GM12865 (cell line): ENCODE measurements around the gene ARAP1.

Experiments used
- DNase-seq: peaks from one replicate; pipeline ENCODE4 v3.0.0; 2010; ENCODE audit warnings: low read depth
- H3K4me3 ChIP-seq: 2 replicates; pipeline ENCODE4 v1.5.1; 2011; ENCODE audit warnings: mild to moderate bottlenecking, low read depth, low read length, control low read depth
- TF ChIP-seq, protein P1 (sequence below): IDR thresholded peaks from 2 replicates; pipeline ENCODE4 v1.5.1; 2011; ENCODE audit warnings: low read length, control low read depth, low read depth, inconsistent platforms; ENCODE audit not compliant: insufficient read depth; ENCODE audit errors: missing control alignments

Gene ARAP1

DNA sequence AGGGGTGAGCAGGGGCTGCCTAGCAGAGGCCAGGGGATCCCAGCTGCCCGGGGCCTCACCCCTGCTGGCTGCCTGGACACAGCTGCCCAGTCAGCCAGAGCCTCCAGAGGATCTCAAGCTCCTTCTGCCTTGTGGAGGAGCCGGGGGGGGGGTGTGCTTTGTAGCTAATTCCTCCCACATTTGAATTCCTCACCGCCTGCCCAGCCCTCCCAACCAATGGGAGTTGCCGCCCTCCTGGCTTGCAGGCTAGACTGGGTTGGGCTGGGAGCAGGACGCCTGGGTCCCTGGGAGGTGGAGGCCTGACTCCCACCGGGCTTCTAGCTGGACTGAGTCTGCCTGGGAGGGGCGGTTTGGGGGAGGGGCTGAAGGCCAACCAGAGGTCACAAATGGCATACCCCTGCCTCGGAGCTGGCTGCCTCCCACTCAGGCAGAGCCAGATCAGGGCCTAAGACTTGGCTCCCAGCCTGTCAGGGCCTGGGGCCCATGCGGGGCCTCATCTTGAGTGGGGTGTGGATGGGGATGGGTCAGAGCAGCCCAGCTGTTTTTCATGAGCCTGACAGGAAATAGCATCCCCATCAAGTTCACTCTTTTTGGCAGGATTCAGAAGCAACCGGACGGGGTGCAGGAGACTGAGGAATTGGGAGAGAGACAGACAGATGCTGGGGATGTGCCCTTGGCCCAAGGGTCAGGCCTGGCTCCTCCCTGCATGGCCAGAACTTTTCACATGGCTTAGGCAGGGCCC is 48.8 kb downstream of the ARAP1 start:
- DNase-seq = no peak
- no peak overlapping the region for H3K4me3 ChIP-seq
- TF ChIP-seq, protein P1, sequence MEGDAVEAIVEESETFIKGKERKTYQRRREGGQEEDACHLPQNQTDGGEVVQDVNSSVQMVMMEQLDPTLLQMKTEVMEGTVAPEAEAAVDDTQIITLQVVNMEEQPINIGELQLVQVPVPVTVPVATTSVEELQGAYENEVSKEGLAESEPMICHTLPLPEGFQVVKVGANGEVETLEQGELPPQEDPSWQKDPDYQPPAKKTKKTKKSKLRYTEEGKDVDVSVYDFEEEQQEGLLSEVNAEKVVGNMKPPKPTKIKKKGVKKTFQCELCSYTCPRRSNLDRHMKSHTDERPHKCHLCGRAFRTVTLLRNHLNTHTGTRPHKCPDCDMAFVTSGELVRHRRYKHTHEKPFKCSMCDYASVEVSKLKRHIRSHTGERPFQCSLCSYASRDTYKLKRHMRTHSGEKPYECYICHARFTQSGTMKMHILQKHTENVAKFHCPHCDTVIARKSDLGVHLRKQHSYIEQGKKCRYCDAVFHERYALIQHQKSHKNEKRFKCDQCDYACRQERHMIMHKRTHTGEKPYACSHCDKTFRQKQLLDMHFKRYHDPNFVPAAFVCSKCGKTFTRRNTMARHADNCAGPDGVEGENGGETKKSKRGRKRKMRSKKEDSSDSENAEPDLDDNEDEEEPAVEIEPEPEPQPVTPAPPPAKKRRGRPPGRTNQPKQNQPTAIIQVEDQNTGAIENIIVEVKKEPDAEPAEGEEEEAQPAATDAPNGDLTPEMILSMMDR = no peak

DNA sequence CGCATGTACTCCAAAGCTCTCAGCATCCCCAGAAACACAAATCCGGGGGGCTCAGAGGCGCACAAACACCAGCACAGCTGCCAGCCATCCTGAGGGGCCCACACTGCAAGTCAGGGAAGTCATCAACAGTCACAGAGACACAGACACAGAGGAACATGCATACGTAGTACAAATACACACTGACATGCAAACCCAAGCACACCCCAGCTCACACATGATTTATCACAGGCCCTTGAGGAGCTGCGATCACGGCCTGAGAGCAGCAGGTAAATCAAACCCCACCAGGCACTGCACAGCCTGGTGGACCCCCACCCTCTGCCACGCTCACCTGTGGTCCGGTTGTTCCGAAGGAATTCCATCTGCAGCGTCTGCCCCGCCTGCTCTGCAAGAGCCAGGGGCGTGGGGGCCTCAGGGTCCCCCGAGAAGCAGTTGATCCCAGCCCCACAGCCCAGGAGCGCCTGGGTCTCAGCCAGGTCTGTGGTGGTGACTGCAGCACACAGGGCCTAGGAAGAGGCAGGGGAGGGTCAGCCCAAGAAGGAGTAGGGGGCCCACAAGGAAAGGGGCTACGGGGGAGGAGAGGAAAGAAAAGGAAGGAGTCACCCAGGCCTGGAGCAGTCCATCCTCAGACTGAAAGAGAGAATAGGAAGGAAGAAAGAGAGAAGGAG is 49.5 kb downstream of the ARAP1 start:
- no peak overlapping the region for H3K4me3 ChIP-seq
- TF ChIP-seq, protein P1 = no peak
- DNase-seq = no peak

DNA sequence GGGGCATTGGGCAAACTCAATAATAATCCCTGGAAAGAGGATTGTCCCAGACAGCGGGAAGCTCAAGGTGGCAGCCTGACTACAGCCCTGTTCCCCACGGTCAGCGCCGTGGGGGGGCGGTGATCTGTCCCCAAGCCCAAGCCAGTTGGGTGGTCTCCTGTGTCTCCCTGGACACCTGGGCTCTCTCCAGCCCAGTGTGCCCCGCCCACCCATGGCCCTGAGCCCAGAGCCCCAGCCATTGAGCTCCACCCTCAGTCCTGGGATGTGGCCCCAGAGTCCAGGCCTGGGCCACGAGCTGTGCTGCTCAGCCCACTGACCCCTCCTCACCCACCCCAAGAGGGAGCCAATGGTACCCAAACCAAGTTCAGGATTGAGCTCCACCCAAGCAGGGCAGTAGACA is 50.1 kb downstream of the ARAP1 start:
- no peak overlapping the region for H3K4me3 ChIP-seq
- DNase-seq = no peak
- TF ChIP-seq, protein P1 = no peak

DNA sequence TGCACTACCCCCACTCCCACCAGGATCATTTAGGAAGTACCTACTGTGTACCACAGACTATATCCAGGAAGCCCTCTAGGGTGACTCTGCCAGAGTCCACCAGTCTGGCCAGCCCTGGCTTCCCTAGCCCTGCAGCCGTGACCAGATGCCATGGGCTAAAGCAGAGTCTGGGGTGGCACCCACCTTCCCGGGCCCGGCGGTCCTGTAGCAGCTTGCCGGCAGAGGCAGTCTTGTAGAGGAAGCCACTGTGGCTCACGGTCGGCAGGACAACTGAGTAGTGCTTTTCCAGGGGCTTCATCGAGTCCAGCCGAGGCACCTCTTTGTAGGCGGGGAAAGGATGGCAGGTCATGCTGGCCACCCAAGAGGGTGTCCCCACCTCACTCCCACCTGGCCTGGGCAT is 50.7 kb downstream of the ARAP1 start:
- DNase-seq = no peak
- no peak overlapping the region for H3K4me3 ChIP-seq
- TF ChIP-seq, protein P1 = no peak

DNA sequence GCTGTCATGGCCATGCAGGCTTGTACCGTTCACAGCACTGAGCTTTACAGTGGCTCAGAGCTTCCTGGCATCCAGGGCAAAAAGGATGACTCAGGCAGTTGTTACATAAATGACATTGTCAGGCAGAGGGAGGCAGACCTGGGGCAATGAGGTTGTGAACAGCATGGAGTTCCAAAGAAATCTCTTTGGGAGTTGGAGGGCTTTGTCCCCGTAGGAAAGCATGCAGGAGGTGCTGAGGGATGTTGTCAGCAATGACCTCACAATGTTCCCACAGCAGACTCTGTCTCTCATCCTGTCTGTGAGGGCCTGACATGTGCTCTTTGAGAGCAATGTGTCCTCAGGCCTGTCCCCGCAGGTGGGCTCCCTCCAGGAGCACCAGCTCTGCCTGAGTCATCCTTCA is 52.1 kb downstream of the ARAP1 start:
- TF ChIP-seq, protein P1 = no peak
- DNase-seq = no peak
- H3K4me3 ChIP-seq = no peak overlapping the region

DNA sequence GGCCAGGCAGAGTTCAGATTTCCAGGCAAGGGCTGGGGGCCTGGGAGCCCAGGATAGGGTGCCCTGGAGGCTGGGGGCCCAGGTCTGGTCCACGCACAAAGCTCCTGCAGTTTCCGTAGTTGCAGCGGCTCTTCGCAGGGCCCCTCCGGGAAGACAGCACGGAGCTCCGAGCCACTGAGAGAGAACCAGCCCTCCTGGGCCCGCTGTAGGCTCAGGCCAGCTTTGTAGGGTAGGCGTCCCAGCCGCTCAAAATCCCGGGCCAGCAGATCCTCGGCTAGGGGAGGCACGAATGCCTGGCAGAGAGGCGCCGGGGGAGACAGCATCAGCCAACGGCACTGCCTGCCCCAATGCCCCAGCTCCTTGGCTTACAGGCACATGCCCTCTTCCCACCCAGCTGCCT is 54.4 kb downstream of the ARAP1 start:
- no peak overlapping the region for H3K4me3 ChIP-seq
- TF ChIP-seq, protein P1 = no peak
- no peak for DNase-seq
